PC-3 (cell line): ENCODE results near the gene WLS. TPM values are rescaled to one million over a fixed set of nuclear protein-coding genes. Genes with fewer than 3 reads are reported as not detected.
"Not testable (repeated sequence)": the region's sequence is repeated elsewhere in the genome, so short reads cannot be mapped to it uniquely, and the experiment has no call there.

Source experiments
- ATAC-seq: fragments of 200-7000 bp; cut with Tn5 transposase; 2 replicates; pipeline ENCODE4 v1.9.1; 2020; ENCODE audit warnings: mild to moderate bottlenecking, moderate library complexity
- BruUV-seq: library from RNA; stranded (reverse); fragments of 400-500 nt; replicated peaks from 2 replicates; lab custom pipeline; 2021; lab: Mats Ljungman, UMichigan
- CTCF ChIA-PET: fragments of 300-600 bp; sonication (Branson Sonifier 250); formaldehyde crosslinking; loops from one replicate; lab custom pipeline; 2022; ENCODE audit warnings: antibody characterized with exemption; lab: Charles Lee
- POLR2A ChIA-PET: fragments of 300-600 bp; sonication (Branson Sonifier 250); formaldehyde crosslinking; loops from one replicate; lab custom pipeline; 2022; ENCODE audit warnings: antibody characterized with exemption; ENCODE audit not compliant: unreplicated experiment; lab: Charles Lee
- DNase-seq: peaks from one replicate; pipeline ENCODE4 v3.0.0-alpha.2; 2015
- H2AFZ ChIP-seq: fragments of 300-600 bp; sonication (generic); 2 replicates; pipeline ENCODE4 v1.6.0; 2016; ENCODE audit warnings: antibody characterized with exemption, low read length
- H3F3A ChIP-seq: fragments of 300-600 bp; sonication (generic); one replicate; pipeline ENCODE4 v1.6.0; 2017; ENCODE audit warnings: antibody characterized with exemption, low read length, control low read depth, mild to moderate bottlenecking; ENCODE audit not compliant: unreplicated experiment
- H3K27ac ChIP-seq: fragments of 300-600 bp; sonication (generic); 2 replicates; pipeline ENCODE4 v1.5.1; 2016; ENCODE audit warnings: mild to moderate bottlenecking, low read length
- H3K27me3 ChIP-seq: fragments of 300-600 bp; sonication (generic); 2 replicates; pipeline ENCODE4 v1.6.1; 2016; ENCODE audit warnings: low read length, mixed read lengths
- H3K36me3 ChIP-seq: fragments of 300-600 bp; sonication (generic); 2 replicates; pipeline ENCODE4 v1.6.1; 2016; ENCODE audit warnings: low read depth, mixed run types, low read length, mixed read lengths
- H3K4me1 ChIP-seq: fragments of 300-600 bp; sonication (generic); 2 replicates; pipeline ENCODE4 v1.5.1; 2016; ENCODE audit warnings: low read length; ENCODE audit not compliant: insufficient read depth
- H3K4me2 ChIP-seq: fragments of 300-600 bp; sonication (generic); 2 replicates; pipeline ENCODE4 v1.6.0; 2016; ENCODE audit warnings: low read length
- H3K4me3 ChIP-seq: fragments of 300-600 bp; sonication (generic); 2 replicates; pipeline ENCODE4 v1.5.1; 2016; ENCODE audit warnings: mild to moderate bottlenecking, low read length, mixed read lengths
- H3K79me2 ChIP-seq: fragments of 300-600 bp; sonication (generic); 2 replicates; pipeline ENCODE4 v1.6.1; 2017; ENCODE audit warnings: low read length, mixed read lengths
- H3K9ac ChIP-seq: fragments of 300-600 bp; sonication (generic); 2 replicates; pipeline ENCODE4 v1.6.0; 2016; ENCODE audit warnings: mild to moderate bottlenecking, low read length
- H3K9me2 ChIP-seq: fragments of 300-600 bp; sonication (generic); replicated peaks from 2 replicates; pipeline ENCODE4 v1.6.1; 2016; ENCODE audit warnings: mixed run types, low read length, mixed read lengths
- H3K9me3 ChIP-seq: fragments of 300-600 bp; sonication (generic); 2 replicates; pipeline ENCODE4 v1.6.1; 2016; ENCODE audit warnings: low read length, mixed read lengths
- H4K20me1 ChIP-seq: fragments of 300-600 bp; sonication (generic); 2 replicates; pipeline ENCODE4 v1.6.1; 2016; ENCODE audit warnings: low read length, mixed read lengths
- CTCF ChIP-seq: fragments of 300-600 bp; sonication (generic); conservative IDR thresholded peaks from 2 replicates; pipeline ENCODE4 v1.5.1; 2017; ENCODE audit warnings: antibody characterized with exemption, low read depth, mild to moderate bottlenecking, low read length
- EZH2 ChIP-seq: fragments of 300-600 bp; sonication (generic); IDR thresholded peaks from one replicate; pipeline ENCODE4 v1.6.1; 2017; ENCODE audit warnings: antibody characterized with exemption, mild to moderate bottlenecking, low read length; ENCODE audit not compliant: unreplicated experiment
- EZH2phosphoT487 ChIP-seq: fragments of 300-600 bp; sonication (generic); IDR thresholded peaks from 2 replicates; pipeline ENCODE4 v1.6.1; 2018; ENCODE audit warnings: mild to moderate bottlenecking, antibody characterized with exemption, low read length, borderline replicate concordance
- intact Hi-C: fragments of 100-400 bp; cut with micrococcal nuclease; formaldehyde crosslinking; loops from 2 replicates; pipeline ENCODE4 v1.9.0; 2023
- total RNA-seq: library from RNA; depleted of rRNA; stranded (reverse); fragments of >200 nt; gene quantifications from 2 replicates; pipeline ENCODE4 v1.2.3, GENCODE V29; 2014

WLS gene
- total RNA-seq, 1 experiment from 2014 or later: 19.1 TPM

- no peaks in the 10 kb centered on the region for H4K20me1 ChIP-seq
- H3K4me3 ChIP-seq: peak overlapping the region; percentile 44
- peaks cover 57% of the 10 kb centered on the region for H3K4me1 ChIP-seq
- H3K27ac ChIP-seq: 0 out of 2 replicates have a peak overlapping the region, but pooled peaks have one; percentile 13
- H2AFZ ChIP-seq: peak overlapping the region; percentile 39
- H3F3A ChIP-seq: no peaks in the 10 kb centered on the region
- H3K9me2 ChIP-seq: no peaks in the 10 kb centered on the region
- no peaks in the 10 kb centered on the region for H3K79me2 ChIP-seq
- DNase-seq (peak; percentile 85), ATAC-seq (peak; percentile 50)
- no peaks in the 10 kb centered on the region for H3K36me3 ChIP-seq
- no peaks in the 10 kb centered on the region for H3K27me3 ChIP-seq
- peak overlapping the region; percentile 77 for H3K4me2 ChIP-seq
- BruUV-seq: no TSS peak
- TF ChIP-seq EZH2phosphoT487 (no peak), CTCF (no peak), EZH2 (no peak)
- H3K9ac ChIP-seq: no peak overlapping the region
- ChIA-PET CTCF (interaction anchor here (0.5 to 0.6 kb wide), 2 partner anchors 57 to 218 kb away, joined by 3 to 4 read pairs; no protein-coding TSS in a partner anchor), POLR2A (interaction anchor here (0.5 to 0.6 kb wide), 3 partner anchors 35 to 147 kb away, joined by 4 to 8 read pairs (median 5); no protein-coding TSS in a partner anchor)
- H3K9me3 ChIP-seq: no peaks in the 10 kb centered on the region
- intact Hi-C loops: loop anchor here (5.0 kb wide), 1 partner anchor 52 kb away; no protein-coding TSS in a partner anchor
Observed at GRCh38 chr1:68173936-68174737, 58.2 kb downstream of the WLS start.

GRCh38 chr1:68173283-68173935 is 58.9 kb downstream of the WLS start:
- ATAC-seq (peak; percentile 81), DNase-seq (peak; percentile 59)
- Histone ChIP-seq H3F3A (no peaks in the 10 kb centered on the region), H3K36me3 (no peaks in the 10 kb centered on the region), H3K27me3 (no peaks in the 10 kb centered on the region), H3K79me2 (no peaks in the 10 kb centered on the region), H3K4me3 (peak overlapping the region; percentile 44; the same call in 1 of the 2 replicates), H4K20me1 (no peaks in the 10 kb centered on the region), H3K9ac (no peak overlapping the region), H3K9me3 (no peaks in the 10 kb centered on the region), H3K27ac (0 out of 2 replicates have a peak overlapping the region, but pooled peaks have one; percentile 13), H3K4me2 (peak overlapping the region; percentile 77), H2AFZ (peak overlapping the region; percentile 39; the same call in 1 of the 2 replicates), H3K4me1 (peaks cover 50% of the 10 kb centered on the region), H3K9me2 (no peaks in the 10 kb centered on the region)
- ChIA-PET POLR2A (interaction anchor here (0.5 to 0.6 kb wide), 4 partner anchors 36 to 148 kb away, joined by 3 to 8 read pairs (median 4); no protein-coding TSS in a partner anchor), CTCF (interaction anchor here (0.5 to 1.0 kb wide), 2 partner anchors 32 to 57 kb away, joined by 3 to 4 read pairs; no protein-coding TSS in a partner anchor)
- intact Hi-C loops: loop anchor here (5.0 kb wide), 1 partner anchor 51 kb away; no protein-coding TSS in a partner anchor
- BruUV-seq: no TSS peak
- TF ChIP-seq EZH2phosphoT487: no peak
- TF ChIP-seq CTCF: no peak
- TF ChIP-seq EZH2: no peak

- ATAC-seq, H4K20me1 ChIP-seq, H3K4me3 ChIP-seq, H3K36me3 ChIP-seq, DNase-seq, H3K4me2 ChIP-seq, H3K9me3 ChIP-seq, CTCF ChIA-PET, H3K79me2 ChIP-seq, H3K9me2 ChIP-seq, H3K27me3 ChIP-seq, H2AFZ ChIP-seq, BruUV-seq, H3F3A ChIP-seq, POLR2A ChIA-PET, H3K9ac ChIP-seq, H3K27ac ChIP-seq: not testable (repeated sequence)
- intact Hi-C loops: loop anchor here (5.0 kb wide), 1 partner anchor 49 kb away; no protein-coding TSS in a partner anchor
- peaks cover 38% of the 10 kb centered on the region for H3K4me1 ChIP-seq
Observed at GRCh38 chr1:68171795-68172194, 60.5 kb downstream of the WLS start.
